Measurements from ENCODE around the gene GPSM1. TPM values are rescaled to one million over a fixed set of nuclear protein-coding genes. Genes with fewer than 3 reads are reported as not detected.

The GPSM1 gene
- total and polyA plus RNA-seq, 8 donors, result 3.5 to 17.4 (median 12.1) TPM

GRCh38 chr9:136379003-136379287 lies 51.6 kb downstream of the GPSM1 start:
- no peak for DNase-seq
- Histone ChIP-seq H3K9me3 (no peaks in the 10 kb centered on the region), H3K27me3 (no peaks in the 10 kb centered on the region), H3K4me3 (no peak overlapping the region), H3K36me3 (peaks cover 34 to 64% (median 62%) of the 10 kb centered on the region in 4 donors), H3K4me1 (no peaks in the 10 kb centered on the region), H3K27ac (no peak overlapping the region)
- TF ChIP-seq POLR2A (IDR thresholded peaks at IDR 0.05) (no peak), EP300 (IDR thresholded peaks at IDR 0.05) (no peak), CTCF (IDR thresholded peaks at IDR 0.05) (no peak), POLR2AphosphoS5 (IDR thresholded peaks at IDR 0.05) (no peak)
- intact Hi-C loops (cut with DNase I; ENCODE audit: low total_unique reads), result no loop called here
- WGBS, 5 donors, result 80 to 92% (median 89%) methylated on average over 1 to 18 of the region's 18 CpGs

- Histone ChIP-seq H3K36me3 (peaks cover 34 to 69% (median 67%) of the 10 kb centered on the region in 4 donors), H3K27me3 (no peaks in the 10 kb centered on the region), H3K27ac (no peak overlapping the region), H3K4me3 (no peak overlapping the region), H3K9me3 (no peaks in the 10 kb centered on the region), H3K4me1 (no peaks in the 10 kb centered on the region)
- intact Hi-C loops (cut with DNase I; ENCODE audit: low total_unique reads), result no loop called here
- TF ChIP-seq CTCF (IDR thresholded peaks at IDR 0.05) (no peak), POLR2AphosphoS5 (IDR thresholded peaks at IDR 0.05) (no peak), EP300 (IDR thresholded peaks at IDR 0.05) (no peak), POLR2A (IDR thresholded peaks at IDR 0.05) (no peak)
- DNase-seq, result no peak
- WGBS, 5 donors, result 88 to 100% (median 95%) methylated on average over 2 to 11 of the region's 11 CpGs
Measured at GRCh38 chr9:136379401-136379800, 52.1 kb downstream of the GPSM1 start.

- no peak for TF ChIP-seq EP300 (IDR thresholded peaks at IDR 0.05)
- TF ChIP-seq POLR2A (IDR thresholded peaks at IDR 0.05), result no peak
- TF ChIP-seq POLR2AphosphoS5 (IDR thresholded peaks at IDR 0.05), result no peak
- no peak for TF ChIP-seq CTCF (IDR thresholded peaks at IDR 0.05)
- Histone ChIP-seq H3K4me1 (no peaks in the 10 kb centered on the region), H3K27me3 (no peaks in the 10 kb centered on the region), H3K4me3 (no peak overlapping the region), H3K27ac (no peak overlapping the region), H3K9me3 (no peaks in the 10 kb centered on the region), H3K36me3 (peaks cover 34 to 73% (median 72%) of the 10 kb centered on the region in 4 donors)
- DNase-seq, result no peak
- intact Hi-C loops (cut with DNase I; ENCODE audit: low total_unique reads), result no loop called here
- WGBS, 5 donors, result 85 to 95% (median 89%) methylated on average over 5 to 11 of the region's 11 CpGs; no CpG with 5 or more reads in 1 of the 5 donors
Measured at GRCh38 chr9:136379891-136380290, 52.6 kb downstream of the GPSM1 start.

- Histone ChIP-seq H3K36me3 (peaks cover 34 to 78% (median 77%) of the 10 kb centered on the region in 4 donors), H3K4me1 (no peaks in the 10 kb centered on the region), H3K27me3 (no peaks in the 10 kb centered on the region), H3K9me3 (no peaks in the 10 kb centered on the region), H3K27ac (no peak overlapping the region), H3K4me3 (no peak overlapping the region)
- TF ChIP-seq CTCF (IDR thresholded peaks at IDR 0.05) (no peak), EP300 (IDR thresholded peaks at IDR 0.05) (no peak), POLR2AphosphoS5 (IDR thresholded peaks at IDR 0.05) (no peak), POLR2A (IDR thresholded peaks at IDR 0.05) (no peak)
- intact Hi-C loops (cut with DNase I; ENCODE audit: low total_unique reads), result no loop called here
- DNase-seq, result no peak
- WGBS, 5 donors, result 93 to 96% (median 94%) methylated on average over 13 to 17 of the region's 17 CpGs
Measured at GRCh38 chr9:136380381-136380780, 53.0 kb downstream of the GPSM1 start.
